NCI-H187 (cell line): ENCODE data around the gene NAT10.

Experiments used
- DNase-seq, 2 experiments: peaks; one replicate each; lab custom pipeline; 2025; lab: John Stamatoyannopoulos, UW

Gene NAT10

GRCh38 chr11:34149274-34149673, 43.8 kb downstream of the NAT10 start:
- no peak for DNase-seq

- DNase-seq: no peak
These were observed 44.4 kb downstream of the NAT10 start for GRCh38 chr11:34149786-34150185.

GRCh38 chr11:34150494-34151151, 45.2 kb downstream of the NAT10 start:
- DNase-seq: no peak

GRCh38 chr11:34151166-34151565, 45.7 kb downstream of the NAT10 start:
- DNase-seq: no peak

GRCh38 chr11:34151916-34152845, 46.8 kb downstream of the NAT10 start:
- no peak for DNase-seq

- DNase-seq: no peak
These were observed 48.8 kb downstream of the NAT10 start for GRCh38 chr11:34154059-34154875.

- no peak for DNase-seq
These were observed 49.8 kb downstream of the NAT10 start for GRCh38 chr11:34155057-34155756.

GRCh38 chr11:34155757-34156062, 50.3 kb downstream of the NAT10 start:
- DNase-seq: no peak

- DNase-seq: no peak
These were observed 51.7 kb downstream of the NAT10 start for GRCh38 chr11:34157163-34157562.

GRCh38 chr11:34158661-34159060, 53.2 kb downstream of the NAT10 start:
- DNase-seq: no peak

GRCh38 chr11:34160049-34160721, 54.8 kb downstream of the NAT10 start:
- no peak for DNase-seq

GRCh38 chr11:34160791-34161190, 55.4 kb downstream of the NAT10 start:
- no peak for DNase-seq

GRCh38 chr11:34161361-34161760, 55.9 kb downstream of the NAT10 start:
- no peak for DNase-seq

GRCh38 chr11:34161812-34162492, 56.5 kb downstream of the NAT10 start:
- no peak for DNase-seq

GRCh38 chr11:34162493-34162820, 57.0 kb downstream of the NAT10 start:
- no peak for DNase-seq

GRCh38 chr11:34162856-34163255, 57.4 kb downstream of the NAT10 start:
- no peak for DNase-seq

- no peak for DNase-seq
These were observed 59.7 kb downstream of the NAT10 start for GRCh38 chr11:34165121-34165520.

GRCh38 chr11:34165786-34166555, 60.5 kb downstream of the NAT10 start:
- DNase-seq: no peak

- no peak for DNase-seq
These were observed 61.6 kb downstream of the NAT10 start for GRCh38 chr11:34166806-34167740.
